WI38 (cell line): ENCODE data around the gene FRMD4A.

Source experiments
- H3K4me3 ChIP-seq: 2 replicates; pipeline ENCODE4 v1.5.1; 2011; ENCODE audit warnings: low read depth, mild to moderate bottlenecking, control low read depth, low read length
- TF ChIP-seq, protein P1 (sequence below): IDR thresholded peaks from 2 replicates; pipeline ENCODE4 v1.5.1; 2012; ENCODE audit warnings: low read depth, mild to moderate bottlenecking, control low read depth, low read length

Gene FRMD4A

DNA sequence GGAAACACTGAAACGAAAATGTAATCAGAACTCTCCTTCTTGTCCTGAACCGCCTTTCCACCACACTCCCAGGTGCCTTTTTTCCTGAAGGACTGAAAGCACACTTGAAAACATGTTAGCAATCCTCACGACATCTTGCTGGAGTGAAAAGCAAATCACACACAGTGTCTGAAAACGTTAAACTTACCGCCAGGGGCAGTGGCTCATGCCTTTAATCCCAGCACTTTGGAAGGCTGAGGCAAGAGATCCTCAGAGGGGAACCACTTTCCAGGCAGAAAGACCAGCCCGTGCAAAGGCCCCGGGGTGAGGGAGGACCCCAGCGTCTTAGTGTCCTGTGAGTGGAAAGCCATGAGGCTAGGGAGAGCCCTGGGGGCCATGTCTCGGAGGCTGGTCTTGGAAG, 533.6 kb downstream of the FRMD4A start:
- TF ChIP-seq, protein P1, sequence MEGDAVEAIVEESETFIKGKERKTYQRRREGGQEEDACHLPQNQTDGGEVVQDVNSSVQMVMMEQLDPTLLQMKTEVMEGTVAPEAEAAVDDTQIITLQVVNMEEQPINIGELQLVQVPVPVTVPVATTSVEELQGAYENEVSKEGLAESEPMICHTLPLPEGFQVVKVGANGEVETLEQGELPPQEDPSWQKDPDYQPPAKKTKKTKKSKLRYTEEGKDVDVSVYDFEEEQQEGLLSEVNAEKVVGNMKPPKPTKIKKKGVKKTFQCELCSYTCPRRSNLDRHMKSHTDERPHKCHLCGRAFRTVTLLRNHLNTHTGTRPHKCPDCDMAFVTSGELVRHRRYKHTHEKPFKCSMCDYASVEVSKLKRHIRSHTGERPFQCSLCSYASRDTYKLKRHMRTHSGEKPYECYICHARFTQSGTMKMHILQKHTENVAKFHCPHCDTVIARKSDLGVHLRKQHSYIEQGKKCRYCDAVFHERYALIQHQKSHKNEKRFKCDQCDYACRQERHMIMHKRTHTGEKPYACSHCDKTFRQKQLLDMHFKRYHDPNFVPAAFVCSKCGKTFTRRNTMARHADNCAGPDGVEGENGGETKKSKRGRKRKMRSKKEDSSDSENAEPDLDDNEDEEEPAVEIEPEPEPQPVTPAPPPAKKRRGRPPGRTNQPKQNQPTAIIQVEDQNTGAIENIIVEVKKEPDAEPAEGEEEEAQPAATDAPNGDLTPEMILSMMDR: no peak
- no peak overlapping the region for H3K4me3 ChIP-seq

DNA sequence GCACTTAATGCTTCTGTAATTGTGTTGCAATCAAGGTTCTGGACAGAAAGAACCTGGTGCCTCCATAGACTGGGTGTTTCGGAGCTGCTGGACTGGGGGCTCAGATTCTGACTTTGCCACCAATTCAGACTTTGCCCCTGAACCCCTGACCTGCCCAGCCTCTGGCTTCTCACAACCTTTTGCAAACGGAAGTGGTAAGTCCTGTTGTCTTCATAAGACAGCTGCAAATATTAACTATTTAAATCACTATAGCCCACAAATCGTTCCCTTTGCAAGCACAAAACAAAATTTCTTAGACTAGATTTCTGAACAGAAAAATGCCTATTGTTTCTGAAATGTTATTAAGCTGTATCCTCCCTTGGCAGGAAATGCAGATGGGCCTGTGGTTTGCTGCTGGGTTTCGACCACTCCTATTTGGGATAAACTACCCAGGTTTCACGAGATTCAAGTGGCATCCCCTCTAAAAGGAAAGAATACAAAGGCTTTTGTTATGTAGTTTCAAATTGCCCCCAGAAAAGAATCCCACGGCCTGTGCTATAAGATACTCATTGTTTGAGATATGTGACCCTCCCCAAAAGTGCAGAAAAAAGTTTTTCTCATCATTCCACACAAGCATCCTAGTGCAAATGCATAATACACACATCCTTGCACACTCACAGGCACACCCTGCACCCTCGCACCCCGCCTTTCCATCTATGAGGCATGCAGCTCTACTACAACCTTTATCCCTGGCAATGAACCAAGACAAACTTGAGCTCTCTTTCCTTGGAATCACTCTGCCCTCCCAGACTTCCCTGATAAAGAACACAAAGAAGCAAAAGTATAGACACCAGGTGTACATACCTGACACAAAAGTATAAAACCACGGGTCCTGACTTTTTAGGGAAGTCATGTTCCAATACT, 534.8 kb downstream of the FRMD4A start:
- TF ChIP-seq, protein P1: no peak
- no peak overlapping the region for H3K4me3 ChIP-seq

- TF ChIP-seq, protein P1: no peak
- no peak overlapping the region for H3K4me3 ChIP-seq
These were observed 535.6 kb downstream of the FRMD4A start for GRCh38 chr10:13794992-13795612.

DNA sequence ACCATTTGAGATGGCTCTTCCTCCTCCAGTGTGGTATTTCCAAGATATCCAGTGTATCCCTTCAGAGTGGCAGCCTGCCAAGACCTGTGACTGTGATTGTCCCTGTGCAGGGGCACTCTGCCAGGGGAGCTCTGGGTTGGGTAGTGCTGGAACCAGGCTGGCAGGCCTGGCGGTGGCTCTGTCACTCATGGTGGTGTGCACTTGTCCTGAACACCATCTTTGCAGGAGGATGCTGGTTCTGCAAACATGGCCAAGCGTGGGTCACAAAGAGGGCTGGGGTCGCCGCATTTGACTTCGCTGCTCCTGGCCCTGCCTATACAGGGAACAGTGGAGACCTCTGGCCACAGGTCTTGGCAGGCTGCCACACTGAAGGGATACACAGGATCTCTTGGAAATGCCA, 538.7 kb downstream of the FRMD4A start:
- TF ChIP-seq, protein P1: no peak
- H3K4me3 ChIP-seq: no peak overlapping the region

GRCh38 chr10:13791483-13791882, 539.2 kb downstream of the FRMD4A start:
- H3K4me3 ChIP-seq: no peak overlapping the region
- TF ChIP-seq, protein P1: no peak

GRCh38 chr10:13790196-13790595, 540.5 kb downstream of the FRMD4A start:
- TF ChIP-seq, protein P1: no peak
- no peak overlapping the region for H3K4me3 ChIP-seq

- H3K4me3 ChIP-seq: no peak overlapping the region
- TF ChIP-seq, protein P1: no peak
These were observed 541.3 kb downstream of the FRMD4A start for GRCh38 chr10:13789448-13789829.
